Esophagus squamous epithelium (tissue), 4 donors: Measurements from ENCODE around the gene KRTAP16-1.

Experiments used
- CTCF ChIP-seq, 6 experiments: fragments of 450-650 bp in 4 of 6; fragments of 200-600 bp in 2 of 6; sonication (generic) in 2 of 6; IDR thresholded peaks; one replicate each; pipeline ENCODE4 v1.5.1; 2016 to 2019; ENCODE audit warnings: antibody characterized with exemption in 6 of 6, mild to moderate bottlenecking in 4 of 6, moderate library complexity in 4 of 6
- POLR2A ChIP-seq, 4 donors: fragments of 450-650 bp; IDR thresholded peaks; one replicate each; pipeline ENCODE4 v1.6.1; 2017; ENCODE audit warnings: antibody characterized with exemption in 4 of 4, mild to moderate bottlenecking in 4 of 4, moderate library complexity in 3 of 4

- TF ChIP-seq CTCF (IDR thresholded peaks at IDR 0.05) (no peak), POLR2A (IDR thresholded peaks at IDR 0.05) (no peak)
Observed at GRCh38 chr17:41334385-41335305, 25.5 kb upstream of the KRTAP16-1 start.
